HepG2 (cell line): ENCODE results near the gene CYSTM1.

Experiments
- TAF1 ChIP-seq: sonication (generic); formaldehyde crosslinking; IDR thresholded peaks from 2 replicates; pipeline ENCODE4 v1.4.0; 2020; ENCODE audit warnings: missing genetic modification reagents
- TOE1 ChIP-seq: sonication (generic); formaldehyde crosslinking; IDR thresholded peaks from 2 replicates; pipeline ENCODE4 v1.4.0; 2020; ENCODE audit warnings: mild to moderate bottlenecking, missing genetic modification reagents

- no peak for TF ChIP-seq TOE1 (CRISPR knock-in tag)
- TF ChIP-seq TAF1 (CRISPR knock-in tag): no peak
Measured at GRCh38 chr5:140270008-140270407, 95.0 kb downstream of the CYSTM1 start.
